Endothelial cell of umbilical vein (primary cell): ENCODE data around the gene RNU5B-1. TPM values are rescaled to one million over a fixed set of nuclear protein-coding genes. Genes with fewer than 3 reads are reported as not detected.

Experiments used
- BruUV-seq: library from RNA; stranded (reverse); fragments of 400-500 nt; replicated peaks from 2 replicates; lab custom pipeline; 2021; lab: Mats Ljungman, UMichigan
- CTCF ChIA-PET: fragments of 300-600, 350-600 bp; sonication (Branson Sonifier 250); formaldehyde crosslinking; loops from one replicate; lab custom pipeline; 2021; ENCODE audit warnings: antibody characterized with exemption, inconsistent platforms; lab: Charles Lee
- POLR2A ChIA-PET: fragments of 300-600, 350-600 bp; sonication (Branson Sonifier 250); formaldehyde crosslinking; loops from one replicate; lab custom pipeline; 2021; ENCODE audit warnings: antibody characterized with exemption, inconsistent platforms; lab: Charles Lee
- DNase-seq: peaks from one replicate; pipeline ENCODE4 v3.0.0-alpha.2; 2011; ENCODE audit warnings: low read depth, low spot score
- FAIRE-seq: peaks from 2 replicates; lab custom pipeline; 2011; peaks lifted over from hg19 to GRCh38; lab: Jason Lieb, UNC
- H2AFZ ChIP-seq: 2 replicates; pipeline ENCODE4 v1.6.0; 2012; ENCODE audit warnings: low read depth, low read length, control low read depth, inconsistent platforms
- H3K27ac ChIP-seq: 2 replicates; pipeline ENCODE4 v1.5.1; 2011; ENCODE audit warnings: low read depth, mild to moderate bottlenecking, control low read depth, low read length, moderate library complexity; ENCODE audit not compliant: insufficient read depth
- H3K27me3 ChIP-seq, 2 experiments: 2 replicates each; pipeline versions ENCODE4 v1.6.0 to v1.6.1; 2011; ENCODE audit warnings: low read length in 2 of 2, mixed read lengths in 1 of 2; ENCODE audit not compliant: control insufficient read depth in 2 of 2, insufficient read depth in 2 of 2
- H3K36me3 ChIP-seq, 2 experiments: 2 replicates in 1 of 2; 3 replicates in 1 of 2; pipeline ENCODE4 v1.5.1; 2011; ENCODE audit warnings: low read length in 2 of 2, mild to moderate bottlenecking in 1 of 2, moderate library complexity in 1 of 2; ENCODE audit not compliant: control insufficient read depth in 2 of 2, insufficient read depth in 2 of 2; ENCODE audit errors: extremely low read depth in 1 of 2
- H3K4me1 ChIP-seq: 3 replicates; pipeline ENCODE4 v1.5.1; 2011; ENCODE audit warnings: mild to moderate bottlenecking, low read length; ENCODE audit not compliant: control insufficient read depth, insufficient read depth; ENCODE audit errors: extremely low read depth
- H3K4me2 ChIP-seq: 2 replicates; pipeline ENCODE4 v1.6.1; 2011; ENCODE audit warnings: low read length, control low read depth, mixed read lengths; ENCODE audit not compliant: insufficient read depth
- H3K4me3 ChIP-seq, 3 experiments: fragments of 200-600 bp in 1 of 3; sonication (generic), shearing (Covaris generic) in 1 of 3; replicated peaks in 1 of 3; 2 replicates each; pipeline ENCODE4 v1.5.1; 2011 to 2016; ENCODE audit warnings: control low read depth in 3 of 3, low read length in 3 of 3, mild to moderate bottlenecking in 2 of 3, inconsistent platforms in 1 of 3, low read depth in 1 of 3, moderate library complexity in 1 of 3; ENCODE audit not compliant: insufficient read depth in 1 of 3
- H3K79me2 ChIP-seq: 2 replicates; pipeline ENCODE4 v1.6.0; 2012; ENCODE audit warnings: low read length, inconsistent platforms; ENCODE audit not compliant: control insufficient read depth, insufficient read depth
- H3K9ac ChIP-seq: replicated peaks from 2 replicates; pipeline ENCODE3; 2011; ENCODE audit warnings: low read length, control low read depth; ENCODE audit not compliant: insufficient read depth; ENCODE audit errors: extremely low read depth
- H3K9me1 ChIP-seq: replicated peaks from 3 replicates; pipeline ENCODE4 v1.6.0; 2011; ENCODE audit warnings: mild to moderate bottlenecking, low read length; ENCODE audit not compliant: control insufficient read depth, insufficient read depth; ENCODE audit errors: extremely low read depth
- H3K9me3 ChIP-seq: replicated peaks from 2 replicates; pipeline ENCODE4 v1.5.1; 2012; ENCODE audit warnings: low read length, inconsistent platforms; ENCODE audit not compliant: control insufficient read depth, insufficient read depth
- H4K20me1 ChIP-seq: replicated peaks from 2 replicates; pipeline ENCODE3; 2011; ENCODE audit warnings: mild to moderate bottlenecking, low read length; ENCODE audit not compliant: control insufficient read depth, insufficient read depth; ENCODE audit errors: extremely low read depth
- EZH2 ChIP-seq: IDR thresholded peaks from 2 replicates; pipeline ENCODE4 v1.6.1; 2012; ENCODE audit warnings: borderline replicate concordance, low read depth, mild to moderate bottlenecking, moderate library complexity, low read length, inconsistent platforms; ENCODE audit not compliant: severe bottlenecking
- FOS ChIP-seq: IDR thresholded peaks from 2 replicates; pipeline ENCODE4 v1.6.1; 2011; ENCODE audit warnings: mild to moderate bottlenecking, low read length, moderate library complexity, borderline replicate concordance; ENCODE audit not compliant: insufficient read depth
- GATA2 ChIP-seq: IDR thresholded peaks from 2 replicates; pipeline ENCODE4 v1.7.0; 2011; ENCODE audit warnings: low read depth, mild to moderate bottlenecking, moderate library complexity, mixed read lengths, low read length; ENCODE audit not compliant: insufficient read length, insufficient read depth
- JUN ChIP-seq: IDR thresholded peaks from 2 replicates; pipeline ENCODE4 v1.6.1; 2011; ENCODE audit warnings: borderline replicate concordance, low read depth; ENCODE audit not compliant: insufficient read length, insufficient read depth
- MYC ChIP-seq: IDR thresholded peaks from one replicate; pipeline ENCODE4 v1.6.1; 2011; ENCODE audit warnings: mild to moderate bottlenecking, low read depth, low read length
- POLR2A ChIP-seq: IDR thresholded peaks from 2 replicates; pipeline ENCODE4 v1.6.1; 2012; ENCODE audit warnings: low read depth, mild to moderate bottlenecking, control low read depth, low read length
- POLR2AphosphoS5 ChIP-seq: IDR thresholded peaks from 2 replicates; pipeline ENCODE4 v1.6.1; 2012; ENCODE audit warnings: low read depth, mild to moderate bottlenecking, control low read depth, low read length, moderate library complexity; ENCODE audit not compliant: insufficient read depth
- dilution Hi-C: fragments of 300-500 bp; cut with MboI; formaldehyde crosslinking; loops from one replicate; pipeline ENCODE4 v1.15.0; 2019; ENCODE audit warnings: low sequenced_read_pairs; ENCODE audit not compliant: extremely low pct_ligation_motif_present
- intact Hi-C: fragments of 100-400 bp; cut with micrococcal nuclease; formaldehyde crosslinking; loops from one replicate; pipeline ENCODE4 v1.10.0; 2022
- polyA plus RNA-seq, 4 experiments: library from polyadenylated mRNA; depleted of rRNA in 3 of 4; stranded (reverse) in 3 of 4; unstranded in 1 of 4; fragments of >200 nt; gene quantifications; 2 replicates each; pipeline versions ENCODE4 v1.2.1 to v1.2.3, GENCODE V29; 2011 to 2012; ENCODE audit warnings: missing spikeins in 1 of 4
- total RNA-seq: library from RNA; stranded (reverse); gene quantifications from 2 replicates; pipeline ENCODE4 v1.2.3, GENCODE V29; 2021
- TF ChIP-seq, protein P1 (sequence below), 2 donors: IDR thresholded peaks; 1 replicate in 1 of 2; 2 replicates in 1 of 2; pipeline ENCODE4 v1.5.1; 2011; ENCODE audit warnings: low read length in 2 of 2, mild to moderate bottlenecking in 2 of 2, moderate library complexity in 2 of 2, control low read depth in 1 of 2, inconsistent platforms in 1 of 2, low read depth in 1 of 2; ENCODE audit not compliant: insufficient read depth in 1 of 2; ENCODE audit errors: extremely low read depth in 1 of 2
- TF ChIP-seq, protein P2 (sequence below): IDR thresholded peaks from 2 replicates; pipeline ENCODE4 v1.6.1; 2011; ENCODE audit not compliant: insufficient read depth, insufficient read length

RNU5B-1 gene
- total and polyA plus RNA-seq, 2 donors (not counting 3 experiments of a cell fraction or from before 2014, with no cell fraction given), result not detected

DNA sequence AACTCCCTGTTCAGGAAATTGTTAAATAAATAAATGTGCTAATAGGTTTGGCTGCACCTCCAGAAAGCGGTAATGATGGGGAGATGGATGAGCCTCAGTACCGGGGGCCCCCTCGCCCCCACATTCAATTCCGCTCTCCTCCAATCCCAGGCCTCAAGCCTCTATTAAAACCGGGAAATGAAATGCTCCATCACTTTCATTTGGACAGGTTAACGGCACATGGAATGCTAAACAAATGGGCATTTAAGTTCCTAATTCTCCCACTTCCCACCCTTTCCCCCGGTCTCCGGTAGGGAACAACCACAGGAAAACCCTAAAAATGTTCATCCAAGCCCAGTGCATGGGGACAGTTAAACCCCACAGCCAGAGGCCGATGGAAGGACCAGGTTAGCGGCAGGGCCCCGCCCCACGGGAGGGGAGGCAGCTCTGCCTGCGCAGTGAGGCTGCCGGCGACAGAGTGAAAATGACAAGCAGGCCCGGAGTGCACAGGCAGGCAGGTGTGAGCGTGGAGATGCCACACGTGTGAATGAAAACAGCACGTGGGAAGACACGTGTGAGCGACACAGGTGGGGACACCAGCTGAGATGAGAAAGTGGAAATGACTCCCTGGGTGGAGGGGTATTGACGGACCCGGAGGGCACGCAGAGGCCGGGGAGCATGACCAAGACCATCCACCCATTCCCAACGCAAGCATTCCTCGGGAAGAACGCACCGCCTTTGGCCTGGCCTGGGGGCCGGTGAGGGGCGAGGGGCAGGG lies 28.1 kb downstream of the RNU5B-1 start:
- Histone ChIP-seq H3K36me3 (no peaks in the 10 kb centered on the region), H3K9ac (no peak overlapping the region), H3K27me3 (peaks cover 0 to 3% of the 10 kb centered on the region in 2 experiments), H3K9me1 (no peaks in the 10 kb centered on the region), H3K9me3 (no peaks in the 10 kb centered on the region), H3K4me2 (no peak overlapping the region), H3K4me3 (no peak overlapping the region), H3K27ac (no peak overlapping the region), H4K20me1 (no peaks in the 10 kb centered on the region), H3K4me1 (no peaks in the 10 kb centered on the region), H2AFZ (no peak overlapping the region), H3K79me2 (no peaks in the 10 kb centered on the region)
- no peak for TF ChIP-seq FOS
- TF ChIP-seq POLR2A, result no peak
- no peak for TF ChIP-seq JUN
- TF ChIP-seq GATA2, result no peak
- TF ChIP-seq, protein P1, sequence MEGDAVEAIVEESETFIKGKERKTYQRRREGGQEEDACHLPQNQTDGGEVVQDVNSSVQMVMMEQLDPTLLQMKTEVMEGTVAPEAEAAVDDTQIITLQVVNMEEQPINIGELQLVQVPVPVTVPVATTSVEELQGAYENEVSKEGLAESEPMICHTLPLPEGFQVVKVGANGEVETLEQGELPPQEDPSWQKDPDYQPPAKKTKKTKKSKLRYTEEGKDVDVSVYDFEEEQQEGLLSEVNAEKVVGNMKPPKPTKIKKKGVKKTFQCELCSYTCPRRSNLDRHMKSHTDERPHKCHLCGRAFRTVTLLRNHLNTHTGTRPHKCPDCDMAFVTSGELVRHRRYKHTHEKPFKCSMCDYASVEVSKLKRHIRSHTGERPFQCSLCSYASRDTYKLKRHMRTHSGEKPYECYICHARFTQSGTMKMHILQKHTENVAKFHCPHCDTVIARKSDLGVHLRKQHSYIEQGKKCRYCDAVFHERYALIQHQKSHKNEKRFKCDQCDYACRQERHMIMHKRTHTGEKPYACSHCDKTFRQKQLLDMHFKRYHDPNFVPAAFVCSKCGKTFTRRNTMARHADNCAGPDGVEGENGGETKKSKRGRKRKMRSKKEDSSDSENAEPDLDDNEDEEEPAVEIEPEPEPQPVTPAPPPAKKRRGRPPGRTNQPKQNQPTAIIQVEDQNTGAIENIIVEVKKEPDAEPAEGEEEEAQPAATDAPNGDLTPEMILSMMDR (IDR thresholded peaks at IDR 0.05; ENCODE audit: extremely low read depth in 1 of 2, insufficient read depth in 1 of 2, low read depth in 1 of 2, low read length in 2 of 2), result no peak
- TF ChIP-seq, protein P2, sequence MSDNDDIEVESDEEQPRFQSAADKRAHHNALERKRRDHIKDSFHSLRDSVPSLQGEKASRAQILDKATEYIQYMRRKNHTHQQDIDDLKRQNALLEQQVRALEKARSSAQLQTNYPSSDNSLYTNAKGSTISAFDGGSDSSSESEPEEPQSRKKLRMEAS, result no peak
- no peak for TF ChIP-seq EZH2
- TF ChIP-seq MYC, result no peak
- TF ChIP-seq POLR2AphosphoS5, result no peak
- dilution Hi-C loops, result no loop called here
- DNase-seq, result no peak
- intact Hi-C loops, result no loop called here
- no TSS peak for BruUV-seq
- POLR2A ChIA-PET, result no interaction called here
- no peak for FAIRE-seq
- CTCF ChIA-PET, result no interaction called here
